Left lung (tissue), 10 donors: ENCODE measurements around the gene NPM1. TPM values are rescaled to one million over a fixed set of nuclear protein-coding genes. Genes with fewer than 3 reads are reported as not detected.

Source experiments
- ATAC-seq: fragments of 200-7000 bp; cut with Tn5 transposase; one replicate; pipeline ENCODE4 v1.9.1; 2020; ENCODE audit warnings: moderate library complexity
- DNase-seq, 4 donors: peaks; one replicate each; pipeline ENCODE4 v3.0.0-alpha.2; 2013 to 2020
- H3K27ac ChIP-seq, 2 donors: fragments of 200-600 bp; sonication (generic) in 1 of 2; one replicate each; pipeline versions ENCODE4 v1.5.0 to v1.8.0; 2020 to 2021
- H3K27me3 ChIP-seq, 2 donors: fragments of 200-600 bp; sonication (generic) in 1 of 2; one replicate each; pipeline versions ENCODE4 v1.5.0 to v1.8.0; 2020 to 2021
- H3K36me3 ChIP-seq, 2 donors: fragments of 200-600 bp; sonication (generic) in 1 of 2; one replicate each; pipeline versions ENCODE4 v1.5.0 to v1.8.0; 2020 to 2021
- H3K4me1 ChIP-seq, 2 donors: fragments of 200-600 bp; one replicate each; pipeline ENCODE4 v1.8.0; 2021
- H3K4me3 ChIP-seq, 2 donors: fragments of 200-600 bp; sonication (generic) in 1 of 2; one replicate each; pipeline versions ENCODE4 v1.5.0 to v1.8.0; 2020 to 2021; ENCODE audit warnings: mild to moderate bottlenecking in 1 of 2
- H3K9me3 ChIP-seq, 2 donors: fragments of 200-600 bp; sonication (generic) in 1 of 2; one replicate each; pipeline versions ENCODE4 v1.5.0 to v1.8.0; 2020 to 2021
- intact Hi-C, 2 donors: fragments of 100-400 bp; cut with DNase I; formaldehyde crosslinking; loops; one replicate each; pipeline versions ENCODE4 v1.11.2 to v1.14.2; 2022
- microRNA-seq, 2 donors: library from miRNA; unstranded; fragments of <30 nt; microRNA quantifications; one replicate each; pipeline ENCODE4, GENCODE V29; 2019
- polyA plus RNA-seq, 6 donors: library from polyadenylated mRNA; unstranded; fragments of 120-200 nt; gene quantifications; one replicate each; pipeline ENCODE4 v1.2.1, GENCODE V29; 2013; ENCODE audit not compliant: insufficient read length in 6 of 6
- total RNA-seq, 2 donors: library from RNA; stranded (reverse); fragmentation: NEBNext Ultra II Directional; extraction: Animal tissue kit (Norgen Biotek cat#: 25700); gene quantifications; one replicate each; pipeline ENCODE4 v1.2.1, GENCODE V29; 2021
- TF ChIP-seq, protein P1 (sequence below), 2 donors: fragments of 200-600 bp; sonication (generic) in 1 of 2; IDR thresholded peaks; one replicate each; pipeline versions ENCODE4 v1.5.0 to v1.8.0; 2021; ENCODE audit warnings: antibody characterized with exemption in 2 of 2
- donor health status: DM: no; HTN: yes; CAD: no.
- donor health status: DM: no; HTN: no; CAD: no.

The NPM1 gene
- total and polyA plus RNA-seq, 8 donors, result 580 to 2,178 (median 1,976) TPM

- DNase-seq, result no peak
- Histone ChIP-seq H3K27me3 (peaks cover 0 to 19% of the 10 kb centered on the region in 2 donors), H3K9me3 (no peaks in the 10 kb centered on the region), H3K27ac (no peak overlapping the region), H3K36me3 (no peaks in the 10 kb centered on the region), H3K4me3 (no peak overlapping the region), H3K4me1 (no peaks in the 10 kb centered on the region)
- no peak for ATAC-seq
- intact Hi-C loops, result no loop called here
- TF ChIP-seq, protein P1, sequence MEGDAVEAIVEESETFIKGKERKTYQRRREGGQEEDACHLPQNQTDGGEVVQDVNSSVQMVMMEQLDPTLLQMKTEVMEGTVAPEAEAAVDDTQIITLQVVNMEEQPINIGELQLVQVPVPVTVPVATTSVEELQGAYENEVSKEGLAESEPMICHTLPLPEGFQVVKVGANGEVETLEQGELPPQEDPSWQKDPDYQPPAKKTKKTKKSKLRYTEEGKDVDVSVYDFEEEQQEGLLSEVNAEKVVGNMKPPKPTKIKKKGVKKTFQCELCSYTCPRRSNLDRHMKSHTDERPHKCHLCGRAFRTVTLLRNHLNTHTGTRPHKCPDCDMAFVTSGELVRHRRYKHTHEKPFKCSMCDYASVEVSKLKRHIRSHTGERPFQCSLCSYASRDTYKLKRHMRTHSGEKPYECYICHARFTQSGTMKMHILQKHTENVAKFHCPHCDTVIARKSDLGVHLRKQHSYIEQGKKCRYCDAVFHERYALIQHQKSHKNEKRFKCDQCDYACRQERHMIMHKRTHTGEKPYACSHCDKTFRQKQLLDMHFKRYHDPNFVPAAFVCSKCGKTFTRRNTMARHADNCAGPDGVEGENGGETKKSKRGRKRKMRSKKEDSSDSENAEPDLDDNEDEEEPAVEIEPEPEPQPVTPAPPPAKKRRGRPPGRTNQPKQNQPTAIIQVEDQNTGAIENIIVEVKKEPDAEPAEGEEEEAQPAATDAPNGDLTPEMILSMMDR (IDR thresholded peaks at IDR 0.05), result no peak
These were observed 67.9 kb downstream of the NPM1 start for GRCh38 chr5:171455522-171455921.

GRCh38 chr5:171457208-171457981, 69.7 kb downstream of the NPM1 start:
- no peak overlapping the region for H3K27ac ChIP-seq
- peaks cover 0 to under 1% of the 10 kb centered on the region in 2 donors for H3K27me3 ChIP-seq
- ATAC-seq, result no peak
- H3K9me3 ChIP-seq, result no peaks in the 10 kb centered on the region
- no peak for DNase-seq
- H3K4me1 ChIP-seq, result no peaks in the 10 kb centered on the region
- H3K36me3 ChIP-seq, result no peaks in the 10 kb centered on the region
- no peak overlapping the region for H3K4me3 ChIP-seq
- intact Hi-C loops, result no loop called here
- TF ChIP-seq, protein P1 (IDR thresholded peaks at IDR 0.05), result no peak

- H3K36me3 ChIP-seq, result no peaks in the 10 kb centered on the region
- TF ChIP-seq, protein P1 (IDR thresholded peaks at IDR 0.05), result no peak
- H3K27me3 ChIP-seq, result no peaks in the 10 kb centered on the region
- intact Hi-C loops, result no loop called here
- ATAC-seq, result no peak
- H3K9me3 ChIP-seq, result no peaks in the 10 kb centered on the region
- H3K27ac ChIP-seq, result no peak overlapping the region
- no peaks in the 10 kb centered on the region for H3K4me1 ChIP-seq
- no peak overlapping the region for H3K4me3 ChIP-seq
- DNase-seq, result no peak
These were observed 72.2 kb downstream of the NPM1 start for GRCh38 chr5:171459839-171460238.

Small RNA genes lying within 50 kb of the gene (microRNA-seq; reads per million reads assigned to microRNA genes)
- gene MIR3912, result 1.0 to 2.7 reads per million in 2 donors

Other genes starting within 250 kb of the NPM1 start
- not detected for gene TLX3, start 78.6 kb upstream of the NPM1 start, total RNA-seq
- gene TLX3, start 78.6 kb upstream of the NPM1 start, polyA plus RNA-seq, result not detected
- 1 to 10 TPM; 2.3 to 3.1 TPM for gene FGF18, start 31.8 kb downstream of the NPM1 start, total RNA-seq
- gene FGF18, start 31.8 kb downstream of the NPM1 start, polyA plus RNA-seq, result 10 to 100 TPM in 1 of 6 donors, 1 to 10 TPM in 5; 4.9 to 12.2 (median 7.0) TPM